Activated gamma-delta T cell (primary cell): ENCODE results near the gene AK9.

Source experiments
- DNase-seq: peaks from one replicate; lab custom pipeline; 2025; lab: John Stamatoyannopoulos, UW

Gene AK9

GRCh38 chr6:109512271-109512817, 178.7 kb downstream of the AK9 start:
- DNase-seq = no peak

GRCh38 chr6:109511832-109512231, 179.2 kb downstream of the AK9 start:
- no peak for DNase-seq

- DNase-seq = no peak
These were observed 180.6 kb downstream of the AK9 start for GRCh38 chr6:109510358-109510757.

- DNase-seq = no peak
These were observed 182.7 kb downstream of the AK9 start for GRCh38 chr6:109508166-109508860.

- no peak for DNase-seq
These were observed 183.4 kb downstream of the AK9 start for GRCh38 chr6:109507490-109508072.

- DNase-seq = no peak
These were observed 184.2 kb downstream of the AK9 start for GRCh38 chr6:109506841-109507240.

- DNase-seq = no peak
These were observed 184.7 kb downstream of the AK9 start for GRCh38 chr6:109506314-109506713.

- no peak for DNase-seq
These were observed 187.4 kb downstream of the AK9 start for GRCh38 chr6:109503327-109504224.

GRCh38 chr6:109498936-109499335, 192.1 kb downstream of the AK9 start:
- no peak for DNase-seq

GRCh38 chr6:109498052-109498451, 192.9 kb downstream of the AK9 start:
- DNase-seq = no peak

GRCh38 chr6:109496036-109496772, 194.8 kb downstream of the AK9 start:
- DNase-seq = no peak

GRCh38 chr6:109493865-109494264, 197.1 kb downstream of the AK9 start:
- DNase-seq = no peak

GRCh38 chr6:109491207-109491938, 199.6 kb downstream of the AK9 start:
- no peak for DNase-seq

GRCh38 chr6:109490713-109491112, 200.3 kb downstream of the AK9 start:
- DNase-seq = no peak

GRCh38 chr6:109488001-109488400, 203.0 kb downstream of the AK9 start:
- no peak for DNase-seq

- no peak for DNase-seq
These were observed 204.9 kb downstream of the AK9 start for GRCh38 chr6:109486068-109486467.

- no peak for DNase-seq
These were observed 205.6 kb downstream of the AK9 start for GRCh38 chr6:109485266-109485935.

GRCh38 chr6:109484122-109484521, 206.9 kb downstream of the AK9 start:
- no peak for DNase-seq

GRCh38 chr6:109483735-109484057, 207.3 kb downstream of the AK9 start:
- DNase-seq = no peak

GRCh38 chr6:109482905-109483734, 207.9 kb downstream of the AK9 start, which contains the start of gene ZBTB24:
Gene ZBTB24 (minus strand): TSS chr6:109483219. CDS start chr6:109482026, 1,193 bp downstream.
- DNase-seq = peak; percentile 88
